Parathyroid adenoma (tissue), 2 donors: ENCODE measurements around the gene TBC1D16.
A peak's percentile ranks its signal among the peaks of the same experiment; 100 is the strongest.

Experiments used
- H2AFZ ChIP-seq: fragments of 300-600 bp; sonication (generic); one replicate; pipeline ENCODE4 v1.7.0; 2017; ENCODE audit warnings: antibody characterized with exemption, mild to moderate bottlenecking
- H3K27ac ChIP-seq: fragments of 300-600 bp; sonication (generic); one replicate; pipeline ENCODE4 v1.7.0; 2017
- H3K27me3 ChIP-seq: fragments of 300-600 bp; sonication (generic); one replicate; pipeline ENCODE4 v1.7.0; 2017; ENCODE audit warnings: low read length; ENCODE audit not compliant: control insufficient read depth, insufficient read depth
- H3K36me3 ChIP-seq: fragments of 300-600 bp; sonication (generic); one replicate; pipeline ENCODE4 v1.7.0; 2017; ENCODE audit warnings: low read length; ENCODE audit not compliant: control insufficient read depth, insufficient read depth
- H3K4me1 ChIP-seq: fragments of 300-600 bp; sonication (generic); one replicate; pipeline ENCODE4 v1.7.0; 2017; ENCODE audit warnings: control low read depth
- H3K4me2 ChIP-seq: fragments of 300-600 bp; sonication (generic); one replicate; pipeline ENCODE4 v1.7.0; 2017; ENCODE audit warnings: low read length
- H3K4me3 ChIP-seq: fragments of 300-600 bp; sonication (generic); one replicate; pipeline ENCODE4 v1.7.0; 2017; ENCODE audit warnings: low read depth, low read length
- H3K79me2 ChIP-seq: fragments of 300-600 bp; sonication (generic); one replicate; pipeline ENCODE4 v1.7.0; 2017; ENCODE audit warnings: control low read depth
- H3K9ac ChIP-seq: fragments of 300-600 bp; sonication (generic); one replicate; pipeline ENCODE4 v1.7.0; 2017; ENCODE audit warnings: mild to moderate bottlenecking
- H3K9me3 ChIP-seq: fragments of 300-600 bp; sonication (generic); one replicate; pipeline ENCODE4 v1.7.0; 2017; ENCODE audit warnings: low read length; ENCODE audit not compliant: control insufficient read depth
- CTCF ChIP-seq: fragments of 300-600 bp; sonication (generic); IDR thresholded peaks from one replicate; pipeline ENCODE4 v1.7.0; 2017; ENCODE audit warnings: antibody characterized with exemption, mild to moderate bottlenecking
- donor health status: primary hyperparathyroidism.

Gene TBC1D16

GRCh38 chr17:80009391-80010282 lies 26.0 kb downstream of the TBC1D16 start:
- Histone ChIP-seq H3K36me3 (no peaks in the 10 kb centered on the region), H3K4me2 (no peak overlapping the region)

GRCh38 chr17:80008848-80009247 lies 26.8 kb downstream of the TBC1D16 start:
- no peak for TF ChIP-seq CTCF
- Histone ChIP-seq H3K27ac (no peak overlapping the region), H3K79me2 (peaks cover 10% of the 10 kb centered on the region), H3K9ac (no peak overlapping the region), H2AFZ (no peak overlapping the region), H3K36me3 (no peaks in the 10 kb centered on the region), H3K4me1 (peaks cover 5% of the 10 kb centered on the region), H3K4me3 (no peak overlapping the region), H3K27me3 (no peaks in the 10 kb centered on the region), H3K9me3 (no peaks in the 10 kb centered on the region), H3K4me2 (peak overlapping the region; percentile 48)

More at GRCh38 chr17:80009391-80010282, 26.0 kb downstream of the TBC1D16 start:
- H3K4me1 ChIP-seq, result peaks cover 5% of the 10 kb centered on the region
- H3K27me3 ChIP-seq, result no peaks in the 10 kb centered on the region
- no peak for TF ChIP-seq CTCF
- H3K4me3 ChIP-seq, result no peak overlapping the region
- H3K27ac ChIP-seq, result no peak overlapping the region
- no peak overlapping the region for H2AFZ ChIP-seq
- H3K79me2 ChIP-seq, result peaks cover 10% of the 10 kb centered on the region
- H3K9me3 ChIP-seq, result no peaks in the 10 kb centered on the region
- H3K9ac ChIP-seq, result no peak overlapping the region

- Histone ChIP-seq H3K36me3 (no peaks in the 10 kb centered on the region), H3K79me2 (peaks cover 10% of the 10 kb centered on the region), H3K9ac (no peak overlapping the region), H3K27me3 (no peaks in the 10 kb centered on the region), H3K9me3 (no peaks in the 10 kb centered on the region), H3K4me2 (peak overlapping the region; percentile 48), H3K4me1 (peaks cover 5% of the 10 kb centered on the region), H3K4me3 (no peak overlapping the region), H2AFZ (no peak overlapping the region), H3K27ac (no peak overlapping the region)
- peak; percentile 94 for TF ChIP-seq CTCF
These were observed 27.3 kb downstream of the TBC1D16 start for GRCh38 chr17:80008383-80008840.

- H2AFZ ChIP-seq, result no peak overlapping the region
- no peaks in the 10 kb centered on the region for H3K9me3 ChIP-seq
- H3K4me2 ChIP-seq, result no peak overlapping the region
- no peaks in the 10 kb centered on the region for H3K27me3 ChIP-seq
- TF ChIP-seq CTCF, result no peak
- H3K27ac ChIP-seq, result no peak overlapping the region
- H3K4me3 ChIP-seq, result no peak overlapping the region
- no peaks in the 10 kb centered on the region for H3K36me3 ChIP-seq
- no peak overlapping the region for H3K9ac ChIP-seq
- H3K4me1 ChIP-seq, result peaks cover 5% of the 10 kb centered on the region
- peaks cover 10% of the 10 kb centered on the region for H3K79me2 ChIP-seq
These were observed 27.7 kb downstream of the TBC1D16 start for GRCh38 chr17:80007939-80008338.
